Measurements from ENCODE around the gene ITCH.
A peak's percentile ranks its signal among the peaks of the same experiment; 100 is the strongest.
"Not testable (repeated sequence)": the region's sequence is repeated elsewhere in the genome, so short reads cannot be mapped to it uniquely, and the experiment has no call there.

ITCH gene

GRCh38 chr20:34497596-34497995, 134.5 kb downstream of the ITCH start:
- not testable (repeated sequence) for DNase-seq (ENCODE audit: low read depth in 2 of 3, low spot score in 2 of 3)

- DNase-seq (ENCODE audit: low read depth in 2 of 3, low spot score in 2 of 3), result no peak
These were observed 137.8 kb downstream of the ITCH start for GRCh38 chr20:34500823-34501222.

GRCh38 chr20:34506480-34506879, 143.4 kb downstream of the ITCH start:
- DNase-seq (ENCODE audit: low read depth in 2 of 3, low spot score in 2 of 3), result no peak

- no peak for DNase-seq (ENCODE audit: low read depth in 2 of 3, low spot score in 2 of 3)
These were observed 144.8 kb downstream of the ITCH start for GRCh38 chr20:34507702-34508413.

- DNase-seq (ENCODE audit: low read depth in 2 of 3, low spot score in 2 of 3), result no peak
These were observed 147.5 kb downstream of the ITCH start for GRCh38 chr20:34510575-34510974.

GRCh38 chr20:34511891-34512265, 148.8 kb downstream of the ITCH start:
- DNase-seq (ENCODE audit: low read depth in 2 of 3, low spot score in 2 of 3), result no peak

- no peak for DNase-seq (ENCODE audit: low read depth in 2 of 3, low spot score in 2 of 3)
These were observed 149.3 kb downstream of the ITCH start for GRCh38 chr20:34512266-34512954.

GRCh38 chr20:34512955-34513419, 149.9 kb downstream of the ITCH start:
- no peak for DNase-seq (ENCODE audit: low read depth in 2 of 3, low spot score in 2 of 3)

- DNase-seq (ENCODE audit: low read depth in 2 of 3, low spot score in 2 of 3), result not testable (repeated sequence)
These were observed 151.0 kb downstream of the ITCH start for GRCh38 chr20:34514034-34514433.

- no peak for DNase-seq (ENCODE audit: low read depth in 2 of 3, low spot score in 2 of 3)
These were observed 151.9 kb downstream of the ITCH start for GRCh38 chr20:34514897-34515483.

- peak; percentile 31 to 37 (median 36) for DNase-seq (ENCODE audit: low read depth in 2 of 3, low spot score in 2 of 3)
These were observed 152.6 kb downstream of the ITCH start for GRCh38 chr20:34515484-34516246.

GRCh38 chr20:34516247-34517113, 153.4 kb downstream of the ITCH start, which contains the start of gene DYNLRB1:
TSS of gene DYNLRB1 (plus strand) at chr20:34516422. CDS start at chr20:34516459, 37 bp downstream.
- peak; percentile 85 to 95 (median 90) for DNase-seq (ENCODE audit: low read depth in 2 of 3, low spot score in 2 of 3)

- no peak for DNase-seq (ENCODE audit: low read depth in 2 of 3, low spot score in 2 of 3)
These were observed 154.0 kb downstream of the ITCH start for GRCh38 chr20:34517114-34517505.

- DNase-seq (ENCODE audit: low read depth in 2 of 3, low spot score in 2 of 3), result not testable (repeated sequence)
These were observed 155.8 kb downstream of the ITCH start for GRCh38 chr20:34518863-34519262.

GRCh38 chr20:34519841-34520240, 156.8 kb downstream of the ITCH start:
- not testable (repeated sequence) for DNase-seq (ENCODE audit: low read depth in 2 of 3, low spot score in 2 of 3)

- DNase-seq (ENCODE audit: low read depth in 2 of 3, low spot score in 2 of 3), result peak in 2 of 3 experiments; percentile 6 to 24
These were observed 160.1 kb downstream of the ITCH start for GRCh38 chr20:34522969-34523871.

GRCh38 chr20:34524426-34524825, 161.4 kb downstream of the ITCH start:
- DNase-seq (ENCODE audit: low read depth in 2 of 3, low spot score in 2 of 3), result no peak

- DNase-seq (ENCODE audit: low read depth in 2 of 3, low spot score in 2 of 3), result no peak
These were observed 162.3 kb downstream of the ITCH start for GRCh38 chr20:34525342-34525708.

- no peak for DNase-seq (ENCODE audit: low read depth in 2 of 3, low spot score in 2 of 3)
These were observed 162.8 kb downstream of the ITCH start for GRCh38 chr20:34525709-34526416.

All from activated CD8-positive, alpha-beta memory T cell treated with anti-CD3 and anti-CD28 coated beads for 48 hours (primary cell).